DMS114 treated with DMSO at 0.1 percent for 48 hours (cell line): Measurements from ENCODE around the gene PCDH19.
"Not testable (repeated sequence)": the region's sequence is repeated elsewhere in the genome, so short reads cannot be mapped to it uniquely, and the experiment has no call there.

Experiments used
- DNase-seq: peaks from one replicate; lab custom pipeline; 2025; ENCODE audit not compliant: unreplicated experiment; lab: John Stamatoyannopoulos, UW

Gene PCDH19, protein sequence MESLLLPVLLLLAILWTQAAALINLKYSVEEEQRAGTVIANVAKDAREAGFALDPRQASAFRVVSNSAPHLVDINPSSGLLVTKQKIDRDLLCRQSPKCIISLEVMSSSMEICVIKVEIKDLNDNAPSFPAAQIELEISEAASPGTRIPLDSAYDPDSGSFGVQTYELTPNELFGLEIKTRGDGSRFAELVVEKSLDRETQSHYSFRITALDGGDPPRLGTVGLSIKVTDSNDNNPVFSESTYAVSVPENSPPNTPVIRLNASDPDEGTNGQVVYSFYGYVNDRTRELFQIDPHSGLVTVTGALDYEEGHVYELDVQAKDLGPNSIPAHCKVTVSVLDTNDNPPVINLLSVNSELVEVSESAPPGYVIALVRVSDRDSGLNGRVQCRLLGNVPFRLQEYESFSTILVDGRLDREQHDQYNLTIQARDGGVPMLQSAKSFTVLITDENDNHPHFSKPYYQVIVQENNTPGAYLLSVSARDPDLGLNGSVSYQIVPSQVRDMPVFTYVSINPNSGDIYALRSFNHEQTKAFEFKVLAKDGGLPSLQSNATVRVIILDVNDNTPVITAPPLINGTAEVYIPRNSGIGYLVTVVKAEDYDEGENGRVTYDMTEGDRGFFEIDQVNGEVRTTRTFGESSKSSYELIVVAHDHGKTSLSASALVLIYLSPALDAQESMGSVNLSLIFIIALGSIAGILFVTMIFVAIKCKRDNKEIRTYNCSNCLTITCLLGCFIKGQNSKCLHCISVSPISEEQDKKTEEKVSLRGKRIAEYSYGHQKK (N-terminal part only)

DNA sequence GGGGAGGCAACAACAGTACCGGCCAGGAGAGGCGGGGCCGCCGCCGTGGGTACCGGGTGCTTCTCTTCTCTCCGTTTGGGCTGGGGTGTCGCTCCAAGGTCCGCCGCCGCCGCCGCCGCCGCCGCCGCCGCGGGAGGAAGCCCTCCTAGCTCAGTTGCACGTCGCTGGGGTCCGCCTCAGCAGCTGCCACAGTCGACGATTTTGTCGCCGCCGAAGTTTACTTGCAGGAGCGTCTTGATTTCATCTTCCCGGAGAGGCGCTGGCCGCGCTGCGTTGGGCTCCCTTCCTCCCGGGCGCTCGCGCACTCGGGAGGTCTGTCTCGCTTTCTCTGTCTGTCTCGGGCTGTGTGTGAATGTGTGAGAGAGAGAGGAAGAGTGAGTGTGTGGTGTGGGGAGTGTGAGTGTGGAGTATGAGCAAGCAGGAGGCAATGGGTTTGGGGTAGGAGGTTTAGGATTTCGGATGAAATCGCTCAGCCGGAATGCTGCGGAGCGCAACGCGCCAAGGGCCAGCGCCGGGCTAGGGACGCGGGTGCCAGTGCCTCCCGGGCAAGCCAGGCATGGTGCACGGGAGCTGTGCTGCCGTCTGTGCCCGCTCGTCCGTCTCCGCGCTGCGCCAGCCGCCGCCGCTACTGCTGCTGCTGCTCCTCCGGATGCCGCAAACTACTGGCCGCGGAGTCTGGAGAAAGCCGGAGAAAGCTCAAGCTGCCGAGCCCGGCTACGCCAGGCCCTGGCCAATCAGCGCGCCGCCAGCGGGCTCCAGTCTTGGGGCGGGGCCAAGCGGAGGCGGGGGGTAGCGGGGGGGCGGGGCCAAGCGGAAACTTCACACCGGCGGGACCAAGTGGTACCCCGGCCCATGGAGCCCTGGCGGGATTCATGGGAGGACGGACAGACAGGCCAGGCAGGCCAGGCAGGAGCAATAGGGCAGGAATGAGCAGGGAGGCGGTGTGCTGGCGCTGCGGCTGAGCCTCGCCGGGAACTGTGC, at the start of gene PCDH19:
Gene PCDH19 (minus strand): TSS at position 664 of the 981 bp plus-strand sequence. CDS start 1,676 bp downstream, outside the sequence.
- DNase-seq: peak; percentile 40

DNA sequence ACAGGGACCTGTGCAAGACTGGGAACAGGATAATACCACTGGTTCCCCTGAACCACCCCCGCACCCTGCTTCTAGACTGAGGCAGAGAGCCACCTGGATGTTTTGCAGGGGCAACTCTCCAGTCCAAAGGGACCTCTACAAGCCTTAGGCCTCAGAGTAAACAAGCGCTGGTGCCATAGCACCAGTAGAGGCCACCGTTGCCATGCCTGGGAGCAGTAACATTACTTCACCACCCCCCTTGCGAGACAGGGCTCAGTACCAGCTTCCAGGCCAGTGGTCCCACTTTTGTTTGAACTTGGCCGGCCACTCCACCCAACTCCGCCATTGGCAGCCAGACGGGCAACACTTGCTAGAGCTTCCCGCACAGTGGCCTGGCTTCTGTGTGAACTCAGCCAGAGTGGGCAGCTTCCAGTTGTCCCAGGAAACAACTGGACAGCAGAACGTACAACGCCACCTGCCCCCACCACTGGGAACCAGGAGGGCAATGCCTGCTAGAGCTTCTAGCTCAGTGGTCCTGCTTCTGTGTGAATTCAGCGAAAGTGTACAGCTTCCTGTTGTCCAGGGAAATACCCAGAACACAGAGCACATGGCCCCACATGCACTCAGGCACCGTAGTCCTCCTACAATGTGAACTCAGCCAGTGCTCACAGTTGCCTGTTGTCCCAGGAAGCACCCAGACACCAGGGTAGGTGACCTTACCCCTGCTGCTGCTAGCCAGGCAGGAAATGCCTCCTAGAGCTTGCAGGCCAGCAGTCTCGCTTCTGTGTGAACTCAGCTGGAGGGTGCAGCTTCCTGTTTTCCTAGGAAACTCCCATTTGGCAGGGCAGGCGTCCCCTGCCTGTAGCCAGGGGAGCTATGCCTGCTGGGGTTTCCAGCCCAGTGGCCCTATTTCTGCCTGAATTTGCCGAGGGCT, 39.9 kb upstream of the PCDH19 start:
- DNase-seq: no peak

- peak; percentile 66 for DNase-seq
Observed at GRCh38 chrX:100447655-100448397, 37.8 kb upstream of the PCDH19 start.

DNA sequence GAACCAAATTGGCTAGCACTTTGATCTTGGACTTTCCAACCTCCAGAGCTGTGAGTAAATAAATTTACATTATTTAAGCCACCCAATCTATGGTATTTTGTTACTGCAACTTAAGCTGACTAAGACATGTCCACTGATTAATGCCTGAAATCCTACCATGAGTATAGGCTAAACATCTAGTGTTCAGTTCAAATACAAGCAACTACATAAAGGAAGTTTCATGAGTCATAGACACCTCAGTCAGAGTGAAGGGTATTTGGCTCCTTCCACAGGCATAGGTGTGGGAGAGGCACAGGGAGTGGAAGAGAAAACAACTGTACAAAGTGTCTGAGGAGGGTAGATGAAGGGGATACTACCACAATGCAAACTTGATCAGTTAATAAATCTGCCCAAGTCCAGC, 35.5 kb upstream of the PCDH19 start:
- no peak for DNase-seq

DNA sequence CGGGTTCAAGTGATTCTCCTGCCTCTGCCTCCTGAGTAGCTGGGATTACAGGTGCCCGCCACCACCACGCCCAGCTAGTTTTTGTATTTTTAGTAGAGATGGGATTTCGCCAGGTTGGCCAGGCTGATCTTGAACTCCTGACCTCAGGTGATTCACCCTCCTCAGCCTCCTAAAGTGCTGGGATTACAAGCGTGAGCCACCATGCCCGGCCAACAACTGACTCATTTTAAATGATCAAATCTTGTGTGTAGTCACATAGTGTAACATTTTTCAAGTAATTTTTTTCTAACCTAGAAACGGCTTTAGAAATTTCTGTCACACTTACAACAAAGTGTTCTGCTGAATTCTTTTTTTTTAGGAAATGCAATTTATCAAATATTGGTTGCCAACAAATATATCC, 31.2 kb upstream of the PCDH19 start:
- DNase-seq: not testable (repeated sequence)

DNA sequence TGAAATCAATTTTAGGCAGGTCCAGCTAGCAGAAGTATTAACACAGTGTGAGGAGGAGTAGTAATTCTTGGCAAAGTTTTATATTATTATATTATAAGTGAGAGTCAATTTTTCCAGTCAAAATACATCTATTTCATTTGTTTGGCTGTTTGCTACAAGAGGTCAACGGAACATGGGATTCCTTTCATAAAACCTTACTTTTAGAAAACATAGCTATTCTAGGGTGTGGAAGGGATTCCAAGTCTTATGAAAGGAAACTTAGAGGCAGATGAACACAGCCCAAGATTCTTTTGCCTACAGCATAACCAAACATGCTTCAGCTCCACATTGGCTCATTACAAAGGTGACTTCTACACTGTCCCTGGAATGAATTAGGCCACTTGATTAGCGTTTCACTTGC, 29.9 kb upstream of the PCDH19 start:
- no peak for DNase-seq

DNA sequence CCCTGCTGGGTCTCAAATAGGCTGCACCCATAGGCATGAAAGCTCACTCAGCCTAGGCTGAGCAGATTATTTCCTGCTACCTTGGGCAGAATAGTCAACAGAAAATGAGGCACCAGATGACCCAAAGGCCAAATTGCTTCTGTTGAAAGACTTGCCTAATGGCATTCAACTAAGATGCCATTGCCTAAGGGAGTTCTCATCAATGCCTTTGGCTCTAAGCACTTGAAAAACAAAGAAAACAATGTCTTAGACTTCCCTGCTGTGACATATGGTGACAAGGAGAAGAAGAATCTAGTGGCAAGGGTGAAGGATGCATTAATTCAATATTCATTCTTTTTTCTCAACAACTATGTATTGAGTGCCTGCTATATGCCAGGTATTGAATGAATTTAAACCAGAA, 25.7 kb upstream of the PCDH19 start:
- no peak for DNase-seq

DNA sequence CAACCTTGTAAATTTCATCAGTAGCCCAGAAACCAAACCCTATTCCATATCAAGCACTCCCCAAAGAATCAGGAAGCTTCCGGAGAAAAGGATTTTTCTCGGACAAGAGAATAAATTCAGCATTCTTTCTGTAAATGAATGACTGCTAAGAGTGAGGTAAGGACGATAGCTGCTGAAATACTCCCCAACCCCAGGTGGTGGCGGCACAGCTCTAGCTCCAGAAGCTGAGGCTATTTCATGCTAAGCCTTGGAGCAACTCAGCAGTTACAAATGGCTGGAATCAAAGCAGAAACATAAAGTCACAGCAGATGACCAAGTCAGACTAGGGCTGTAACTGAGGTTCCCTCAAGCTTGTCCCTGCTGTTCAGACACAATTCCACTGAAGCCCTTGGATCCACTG, 13.9 kb upstream of the PCDH19 start:
- no peak for DNase-seq

GRCh38 chrX:100418556-100418955, 8.5 kb upstream of the PCDH19 start:
- no peak for DNase-seq

- DNase-seq: no peak
Observed at GRCh38 chrX:100417681-100418080, 7.6 kb upstream of the PCDH19 start.

- peak; percentile 60 for DNase-seq
Observed at GRCh38 chrX:100413229-100413628, 3.2 kb upstream of the PCDH19 start.

GRCh38 chrX:100411802-100412715, 2.0 kb upstream of the PCDH19 start:
- no peak for DNase-seq

GRCh38 chrX:100410901-100411801, 1.1 kb upstream of the PCDH19 start:
- no peak for DNase-seq

DNA sequence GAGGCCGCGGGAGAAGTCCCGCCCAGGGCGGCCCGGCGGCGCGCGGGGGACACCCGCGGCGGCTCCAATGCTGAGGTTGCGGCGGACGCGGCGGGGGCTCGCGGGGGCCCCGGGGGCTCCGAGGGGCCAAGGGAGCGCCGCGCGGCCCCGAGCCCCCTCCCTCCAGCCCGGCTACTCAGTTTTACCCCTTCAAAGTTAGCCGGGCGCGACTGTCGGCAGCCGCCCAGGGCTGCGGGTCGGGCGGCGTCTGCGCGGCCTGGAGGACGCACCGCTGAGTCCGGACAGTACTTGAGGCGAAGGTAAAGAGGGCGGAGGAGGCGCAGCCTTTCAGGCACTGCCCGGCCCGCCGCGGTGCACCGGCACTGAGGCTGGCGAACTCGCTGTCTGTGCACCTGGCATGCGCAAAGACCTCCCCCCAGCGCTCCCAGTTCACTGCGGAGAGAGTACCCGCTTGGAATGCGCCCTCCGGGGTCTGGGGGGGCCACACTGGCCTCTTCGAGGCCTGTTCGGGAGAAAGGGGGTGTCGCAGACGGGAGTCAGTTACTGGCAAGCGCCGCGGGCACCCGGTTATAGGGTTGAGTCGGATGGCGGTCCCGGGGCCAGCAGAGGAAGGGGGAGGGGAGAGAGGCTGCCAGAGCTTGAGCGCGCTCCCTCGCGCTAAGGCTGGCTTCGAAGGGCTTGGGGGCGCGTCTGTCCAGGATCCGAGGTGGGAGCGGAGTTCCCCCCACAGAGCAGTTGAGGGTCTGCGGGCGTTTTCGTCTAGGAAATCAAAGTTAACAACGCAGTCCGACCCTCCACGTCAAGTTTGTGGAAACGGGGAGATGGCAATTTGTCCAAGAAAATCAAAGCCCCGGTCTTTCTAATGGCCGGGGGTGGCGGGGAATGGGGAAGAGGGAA, 1.1 kb downstream of the PCDH19 start:
- no peak for DNase-seq

GRCh38 chrX:100407784-100408712, 2.0 kb downstream of the PCDH19 start:
- no peak for DNase-seq
